ENCODE results near the gene ETS1.

GRCh38 chr11:128587415-128587814 lies at the start of gene ETS1:
- no peak for TF ChIP-seq KDM1A (IDR thresholded peaks at IDR 0.05; ENCODE audit: low read depth)
- TF ChIP-seq POLR2A (IDR thresholded peaks at IDR 0.05; ENCODE audit: low read length): no peak
- no peak for TF ChIP-seq RAD21 (conservative IDR thresholded peaks at IDR 0.05 in 1 of 2, IDR thresholded peaks at IDR 0.05 in 1 of 2)
- TF ChIP-seq REST (IDR thresholded peaks at IDR 0.05): no peak
- TF ChIP-seq, protein P1, sequence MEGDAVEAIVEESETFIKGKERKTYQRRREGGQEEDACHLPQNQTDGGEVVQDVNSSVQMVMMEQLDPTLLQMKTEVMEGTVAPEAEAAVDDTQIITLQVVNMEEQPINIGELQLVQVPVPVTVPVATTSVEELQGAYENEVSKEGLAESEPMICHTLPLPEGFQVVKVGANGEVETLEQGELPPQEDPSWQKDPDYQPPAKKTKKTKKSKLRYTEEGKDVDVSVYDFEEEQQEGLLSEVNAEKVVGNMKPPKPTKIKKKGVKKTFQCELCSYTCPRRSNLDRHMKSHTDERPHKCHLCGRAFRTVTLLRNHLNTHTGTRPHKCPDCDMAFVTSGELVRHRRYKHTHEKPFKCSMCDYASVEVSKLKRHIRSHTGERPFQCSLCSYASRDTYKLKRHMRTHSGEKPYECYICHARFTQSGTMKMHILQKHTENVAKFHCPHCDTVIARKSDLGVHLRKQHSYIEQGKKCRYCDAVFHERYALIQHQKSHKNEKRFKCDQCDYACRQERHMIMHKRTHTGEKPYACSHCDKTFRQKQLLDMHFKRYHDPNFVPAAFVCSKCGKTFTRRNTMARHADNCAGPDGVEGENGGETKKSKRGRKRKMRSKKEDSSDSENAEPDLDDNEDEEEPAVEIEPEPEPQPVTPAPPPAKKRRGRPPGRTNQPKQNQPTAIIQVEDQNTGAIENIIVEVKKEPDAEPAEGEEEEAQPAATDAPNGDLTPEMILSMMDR (IDR thresholded peaks at IDR 0.05): no peak
- TF ChIP-seq, protein P2, sequence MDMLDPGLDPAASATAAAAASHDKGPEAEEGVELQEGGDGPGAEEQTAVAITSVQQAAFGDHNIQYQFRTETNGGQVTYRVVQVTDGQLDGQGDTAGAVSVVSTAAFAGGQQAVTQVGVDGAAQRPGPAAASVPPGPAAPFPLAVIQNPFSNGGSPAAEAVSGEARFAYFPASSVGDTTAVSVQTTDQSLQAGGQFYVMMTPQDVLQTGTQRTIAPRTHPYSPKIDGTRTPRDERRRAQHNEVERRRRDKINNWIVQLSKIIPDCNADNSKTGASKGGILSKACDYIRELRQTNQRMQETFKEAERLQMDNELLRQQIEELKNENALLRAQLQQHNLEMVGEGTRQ (IDR thresholded peaks at IDR 0.05): no peak
- no peak for TF ChIP-seq JUN (IDR thresholded peaks at IDR 0.05)
- no peak for TF ChIP-seq MYC (IDR thresholded peaks at IDR 0.05; ENCODE audit: borderline replicate concordance, low read length)
- TF ChIP-seq, protein P3, sequence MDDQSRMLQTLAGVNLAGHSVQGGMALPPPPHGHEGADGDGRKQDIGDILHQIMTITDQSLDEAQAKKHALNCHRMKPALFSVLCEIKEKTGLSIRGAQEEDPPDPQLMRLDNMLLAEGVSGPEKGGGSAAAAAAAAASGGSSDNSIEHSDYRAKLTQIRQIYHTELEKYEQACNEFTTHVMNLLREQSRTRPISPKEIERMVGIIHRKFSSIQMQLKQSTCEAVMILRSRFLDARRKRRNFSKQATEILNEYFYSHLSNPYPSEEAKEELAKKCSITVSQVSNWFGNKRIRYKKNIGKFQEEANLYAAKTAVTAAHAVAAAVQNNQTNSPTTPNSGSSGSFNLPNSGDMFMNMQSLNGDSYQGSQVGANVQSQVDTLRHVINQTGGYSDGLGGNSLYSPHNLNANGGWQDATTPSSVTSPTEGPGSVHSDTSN (IDR thresholded peaks at IDR 0.05): no peak
- no peak for TF ChIP-seq RCOR1 (IDR thresholded peaks at IDR 0.05; ENCODE audit: low read depth, low read length)

Data from A549 (cell line).